H1 (cell line): ENCODE results near the gene DBP. TPM values are rescaled to one million over a fixed set of nuclear protein-coding genes. Genes with fewer than 3 reads are reported as not detected.
A peak's percentile ranks its signal among the peaks of the same experiment; 100 is the strongest.

Source experiments
- CTCF ChIA-PET: fragments of 300-600 bp; sonication (Branson Sonifier 250); formaldehyde crosslinking; loops from one replicate; lab custom pipeline; 2021; ENCODE audit not compliant: partially characterized antibody; lab: Charles Lee
- POLR2A ChIA-PET: fragments of 300-600 bp; sonication (Branson Sonifier 250); formaldehyde crosslinking; loops from one replicate; lab custom pipeline; 2021; ENCODE audit warnings: inconsistent platforms; ENCODE audit not compliant: partially characterized antibody; lab: Charles Lee
- DNase-seq, 2 experiments: peaks; one replicate each; pipeline versions ENCODE4 v3.0.0 to v3.0.0-alpha.2; 2010 to 2022; ENCODE audit warnings: low spot score in 2 of 2, low read depth in 1 of 2, mixed read lengths in 1 of 2
- FAIRE-seq: peaks from 2 replicates; lab custom pipeline; 2011; peaks lifted over from hg19 to GRCh38; lab: Jason Lieb, UNC
- H2AFZ ChIP-seq: 2 replicates; pipeline ENCODE4 v1.8.1; 2012; ENCODE audit warnings: low read length, inconsistent platforms
- H2AK5ac ChIP-seq: 2 replicates; pipeline ENCODE4 v1.6.1; 2013; ENCODE audit warnings: low read depth, low read length
- H2BK120ac ChIP-seq: replicated peaks from 2 replicates; pipeline ENCODE3; 2013; ENCODE audit warnings: low read depth, low read length, inconsistent platforms
- H2BK12ac ChIP-seq: 2 replicates; pipeline ENCODE4 v1.6.1; 2013; ENCODE audit warnings: low read depth, low read length
- H2BK15ac ChIP-seq: 2 replicates; pipeline ENCODE4 v1.6.1; 2013; ENCODE audit warnings: low read length
- H2BK20ac ChIP-seq: 2 replicates; pipeline ENCODE4 v1.6.1; 2013; ENCODE audit warnings: low read length
- H2BK5ac ChIP-seq: 2 replicates; pipeline ENCODE4 v1.6.1; 2013; ENCODE audit warnings: low read depth, low read length
- H3K14ac ChIP-seq: 2 replicates; pipeline ENCODE4 v1.6.1; 2013; ENCODE audit warnings: inconsistent platforms; ENCODE audit not compliant: insufficient read length
- H3K18ac ChIP-seq: 2 replicates; pipeline ENCODE4 v1.6.1; 2013; ENCODE audit warnings: low read length; ENCODE audit errors: extremely low read depth
- H3K23ac ChIP-seq: 2 replicates; pipeline ENCODE4 v1.6.1; 2013; ENCODE audit warnings: inconsistent platforms; ENCODE audit not compliant: insufficient read length
- H3K23me2 ChIP-seq: 2 replicates; pipeline ENCODE4 v1.6.1; 2013; ENCODE audit warnings: low read depth, low read length
- H3K27ac ChIP-seq: 2 replicates; pipeline ENCODE4 v1.6.1; 2011; ENCODE audit warnings: low read depth, low read length, inconsistent platforms
- H3K27me3 ChIP-seq, 4 experiments: replicated peaks in 1 of 4; 1 replicate in 1 of 4; 2 replicates in 3 of 4; pipeline versions ENCODE4 v1.6.1 to v1.8.1; 2011 to 2013; ENCODE audit warnings: low read length in 3 of 4, mild to moderate bottlenecking in 3 of 4, inconsistent platforms in 2 of 4, mixed read lengths in 2 of 4, moderate library complexity in 1 of 4; ENCODE audit not compliant: control insufficient read depth in 3 of 4, insufficient read depth in 3 of 4; ENCODE audit errors: extremely low read depth in 1 of 4
- H3K36me3 ChIP-seq, 4 experiments: 2 replicates each; pipeline versions ENCODE4 v1.6.1 to v1.8.1; 2011 to 2013; ENCODE audit warnings: mild to moderate bottlenecking in 4 of 4, low read length in 3 of 4, moderate library complexity in 2 of 4, control low read depth in 1 of 4, inconsistent platforms in 1 of 4; ENCODE audit not compliant: insufficient read depth in 4 of 4, control insufficient read depth in 2 of 4
- H3K4ac ChIP-seq: replicated peaks from 2 replicates; pipeline ENCODE3; 2013; ENCODE audit warnings: low read length, low read depth, mixed read lengths, inconsistent platforms; ENCODE audit not compliant: insufficient read length
- H3K4me1 ChIP-seq, 4 experiments: replicated peaks in 1 of 4; 1 replicate in 1 of 4; 2 replicates in 3 of 4; pipeline versions ENCODE4 v1.6.1 to v1.8.1; 2011 to 2013; ENCODE audit warnings: low read length in 3 of 4, inconsistent platforms in 2 of 4, mixed read lengths in 1 of 4; ENCODE audit not compliant: insufficient read depth in 4 of 4, control insufficient read depth in 3 of 4
- H3K4me2 ChIP-seq, 2 experiments: 2 replicates each; pipeline versions ENCODE4 v1.6.1 to v1.8.1; 2011 to 2013; ENCODE audit warnings: low read depth in 2 of 2, low read length in 2 of 2, control low read depth in 1 of 2, inconsistent platforms in 1 of 2, mild to moderate bottlenecking in 1 of 2; ENCODE audit not compliant: insufficient read depth in 1 of 2
- H3K4me3 ChIP-seq, 4 experiments: fragments of 200-600, 300-600 bp in 1 of 4; sonication (generic), shearing (Covaris generic), sonication (Bioruptor Twin) in 1 of 4; 2 replicates each; pipeline versions ENCODE4 v1.5.1 to v1.8.1; 2011 to 2016; ENCODE audit warnings: low read length in 4 of 4, low read depth in 3 of 4, control low read depth in 2 of 4, inconsistent platforms in 2 of 4, mild to moderate bottlenecking in 2 of 4, mixed read lengths in 1 of 4, moderate library complexity in 1 of 4; ENCODE audit not compliant: insufficient read depth in 2 of 4; ENCODE audit errors: extremely low read depth in 1 of 4
- H3K56ac ChIP-seq: replicated peaks from 2 replicates; pipeline ENCODE3; 2013; ENCODE audit warnings: low read depth, mild to moderate bottlenecking, mixed read lengths, low read length, inconsistent platforms; ENCODE audit not compliant: insufficient read length
- H3K79me1 ChIP-seq: 2 replicates; pipeline ENCODE4 v1.6.1; 2013; ENCODE audit warnings: low read depth, low read length, control low read depth
- H3K79me2 ChIP-seq, 2 experiments: 2 replicates each; pipeline versions ENCODE4 v1.6.1 to v1.8.1; 2012 to 2013; ENCODE audit warnings: low read length in 2 of 2, mild to moderate bottlenecking in 2 of 2, inconsistent platforms in 1 of 2; ENCODE audit not compliant: insufficient read depth in 2 of 2, control insufficient read depth in 1 of 2
- H3K9ac ChIP-seq, 4 experiments: replicated peaks in 1 of 4; 1 replicate in 1 of 4; 2 replicates in 3 of 4; pipeline versions ENCODE4 v1.6.1 to v1.8.1; 2011 to 2013; ENCODE audit warnings: low read depth in 3 of 4, low read length in 3 of 4, control low read depth in 2 of 4, mild to moderate bottlenecking in 2 of 4, moderate library complexity in 2 of 4, inconsistent platforms in 1 of 4; ENCODE audit errors: extremely low read depth in 1 of 4
- H3K9me3 ChIP-seq, 2 experiments: 2 replicates each; pipeline versions ENCODE4 v1.6.1 to v1.8.1; 2012 to 2013; ENCODE audit warnings: mild to moderate bottlenecking in 2 of 2, moderate library complexity in 2 of 2, control low read depth in 1 of 2, inconsistent platforms in 1 of 2, low read depth in 1 of 2, low read length in 1 of 2, mixed read lengths in 1 of 2; ENCODE audit not compliant: insufficient read depth in 2 of 2
- H4K20me1 ChIP-seq, 2 experiments: replicated peaks in 1 of 2; 2 replicates each; pipeline versions ENCODE3 to v1.8.1; 2011 to 2013; ENCODE audit warnings: inconsistent platforms in 2 of 2, low read length in 2 of 2, mild to moderate bottlenecking in 1 of 2; ENCODE audit not compliant: insufficient read depth in 2 of 2, control insufficient read depth in 1 of 2
- H4K5ac ChIP-seq: 2 replicates; pipeline ENCODE4 v1.6.1; 2013; ENCODE audit warnings: low read length, low read depth, mixed read lengths, inconsistent platforms; ENCODE audit not compliant: insufficient read length
- H4K8ac ChIP-seq: 2 replicates; pipeline ENCODE4 v1.8.0; 2013; ENCODE audit warnings: mild to moderate bottlenecking, moderate library complexity, low read length, inconsistent platforms; ENCODE audit not compliant: insufficient read depth; ENCODE audit errors: extremely low read depth
- H4K91ac ChIP-seq: replicated peaks from 2 replicates; pipeline ENCODE3; 2013; ENCODE audit warnings: low read length, mixed read lengths, inconsistent platforms; ENCODE audit not compliant: insufficient read length
- CHD2 ChIP-seq: IDR thresholded peaks from 2 replicates; pipeline ENCODE4 v1.6.1; 2012; ENCODE audit warnings: low read length, improper control_type of control experiment
- NANOG ChIP-seq: IDR thresholded peaks from 2 replicates; pipeline ENCODE4 v1.6.1; 2011; ENCODE audit warnings: low read length, low read depth, mild to moderate bottlenecking, inconsistent platforms; ENCODE audit not compliant: insufficient read depth, poor library complexity, severe bottlenecking
- POU5F1 ChIP-seq: IDR thresholded peaks from 2 replicates; pipeline ENCODE4 v1.6.1; 2011; ENCODE audit warnings: low read depth, mild to moderate bottlenecking, low read length, moderate library complexity
- RFX5 ChIP-seq: IDR thresholded peaks from 2 replicates; pipeline ENCODE4 v1.6.1; 2011; ENCODE audit warnings: low read depth, low read length, improper control_type of control experiment, borderline replicate concordance
- TBP ChIP-seq: IDR thresholded peaks from 2 replicates; pipeline ENCODE4 v1.6.1; 2011; ENCODE audit warnings: low read depth, low read length, improper control_type of control experiment
- whole genome bisulfite sequencing, 2 experiments: shearing (Covaris generic) in 1 of 2; methylation state at CpG; one replicate each; pipeline versions ENCODE4 v1.1.6 to v1.1.7; 2013 to 2015; ENCODE audit warnings: low lambda C conversion rate in 2 of 2, mixed read lengths in 2 of 2, inconsistent platforms in 1 of 2, low coverage in 1 of 2, missing lambda C conversion rate in 1 of 2; ENCODE audit not compliant: insufficient replicate concordance in 2 of 2, insufficient coverage in 1 of 2, insufficient read length in 1 of 2; ENCODE audit errors: extremely low coverage in 1 of 2, missing lambda C conversion rate in 1 of 2; 5-methylcytosine and 5-hydroxymethylcytosine counted together
- polyA plus RNA-seq, 7 experiments: library from polyadenylated mRNA; depleted of rRNA in 3 of 7; stranded (reverse) in 5 of 7; unstranded in 2 of 7; fragments of >200 nt in 5 of 7; fragments of 200-250 nt in 2 of 7; gene quantifications; 1 replicate in 5 of 7; 2 replicates in 1 of 7; 4 replicates in 1 of 7; pipeline versions ENCODE4 v1.2.1 to v1.2.3, GENCODE V29; 2011 to 2013; ENCODE audit warnings: missing spikeins in 2 of 7, mixed read lengths in 2 of 7
- total RNA-seq: library from RNA; stranded (reverse); fragmentation: NEBNext Ultra II Directional; extraction: Animal tissue kit (Norgen Biotek cat#: 25700); gene quantifications from 2 replicates; pipeline ENCODE4 v1.2.1, GENCODE V29; 2021
- TF ChIP-seq, protein P1 (sequence below): IDR thresholded peaks from 2 replicates; pipeline ENCODE4 v1.6.1; 2012; ENCODE audit warnings: inconsistent platforms

DBP gene
- total and polyA plus RNA-seq, 2 of the 8 experiments (the other 6 are each of a cell fraction or from before 2014, with no cell fraction given): 7.5 to 8.3 TPM

GRCh38 chr19:48656840-48657474, 19.8 kb upstream of the DBP start:
- no peaks in the 10 kb centered on the region for H3K23me2 ChIP-seq
- no peak overlapping the region; the same call in 1 of the 2 replicates for H2AK5ac ChIP-seq
- H2BK20ac ChIP-seq: no peak overlapping the region
- TF ChIP-seq CHD2: no peak
- no peak for TF ChIP-seq POU5F1
- TF ChIP-seq, protein P1, sequence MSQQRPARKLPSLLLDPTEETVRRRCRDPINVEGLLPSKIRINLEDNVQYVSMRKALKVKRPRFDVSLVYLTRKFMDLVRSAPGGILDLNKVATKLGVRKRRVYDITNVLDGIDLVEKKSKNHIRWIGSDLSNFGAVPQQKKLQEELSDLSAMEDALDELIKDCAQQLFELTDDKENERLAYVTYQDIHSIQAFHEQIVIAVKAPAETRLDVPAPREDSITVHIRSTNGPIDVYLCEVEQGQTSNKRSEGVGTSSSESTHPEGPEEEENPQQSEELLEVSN: no peak
- TF ChIP-seq NANOG: no peak
- no peak for TF ChIP-seq RFX5
- TF ChIP-seq TBP: peak; percentile 67
- POLR2A ChIA-PET: interaction anchor here (0.9 to 1.5 kb wide), 3 partner anchors 39 to 98 kb away, joined by 3 to 5 read pairs (median 4); no protein-coding TSS in a partner anchor
- H3K4me1 ChIP-seq: no peaks in the 10 kb centered on the region; a peak in 1 of 7 replicates
- no peaks in the 10 kb centered on the region for H3K79me2 ChIP-seq
- H2BK15ac ChIP-seq: no peak overlapping the region
- H3K27me3 ChIP-seq: no peaks in the 10 kb centered on the region; a peak in 1 of 7 replicates
- no peak overlapping the region for H3K4me3 ChIP-seq
- no peak for FAIRE-seq
- H3K4me2 ChIP-seq: no peak overlapping the region; a peak in 1 of 4 replicates
- H3K27ac ChIP-seq: no peak overlapping the region
- no peak overlapping the region; the same call in 1 of the 2 replicates for H2BK12ac ChIP-seq
- H3K18ac ChIP-seq: no peak overlapping the region
- no peak overlapping the region for H3K23ac ChIP-seq
- no peak overlapping the region for H4K91ac ChIP-seq
- H3K9me3 ChIP-seq: no peaks in the 10 kb centered on the region; a peak in 2 of 4 replicates
- no peak overlapping the region for H2BK5ac ChIP-seq
- H2AFZ ChIP-seq: peak overlapping the region; percentile 19
- 78% methylated on average over 16 of the region's 16 CpGs; no CpG with 5 or more reads in 1 of the 2 experiments for WGBS, 2 experiments
- no peak overlapping the region for H3K56ac ChIP-seq
- H3K36me3 ChIP-seq: no peaks in the 10 kb centered on the region
- no peak overlapping the region for H3K14ac ChIP-seq
- no peak overlapping the region for H4K8ac ChIP-seq
- no peak overlapping the region for H4K5ac ChIP-seq
- no peaks in the 10 kb centered on the region for H4K20me1 ChIP-seq
- no peaks in the 10 kb centered on the region for H3K79me1 ChIP-seq
- no peak for DNase-seq
- H3K9ac ChIP-seq: no peak overlapping the region; a peak in 1 of 7 replicates
- H2BK120ac ChIP-seq: no peak overlapping the region
- CTCF ChIA-PET: interaction anchor here (0.6 to 3.0 kb wide), 3 partner anchors 11 to 176 kb away, joined by 4 to 9 read pairs (median 5); partner anchors contain the start of gene CA11
- H3K4ac ChIP-seq: no peak overlapping the region
